NT2/D1 (cell line): ENCODE data around the gene EFHB.
A peak's percentile ranks its signal among the peaks of the same experiment; 100 is the strongest.
"Not testable (repeated sequence)": the region's sequence is repeated elsewhere in the genome, so short reads cannot be mapped to it uniquely, and the experiment has no call there.

Experiments
- DNase-seq: peaks from one replicate; pipeline ENCODE4 v3.0.0-alpha.2; 2011; ENCODE audit warnings: low read depth, low spot score
- H3K27me3 ChIP-seq: 2 replicates; pipeline ENCODE4 v1.6.0; 2011; ENCODE audit warnings: mild to moderate bottlenecking; ENCODE audit not compliant: insufficient read length, insufficient read depth
- H3K36me3 ChIP-seq: 2 replicates; pipeline ENCODE4 v1.6.1; 2011; ENCODE audit warnings: mild to moderate bottlenecking, low read length, mixed read lengths; ENCODE audit not compliant: insufficient read depth, insufficient read length
- H3K4me1 ChIP-seq: 2 replicates; pipeline ENCODE4 v1.5.1; 2011; ENCODE audit not compliant: insufficient read depth, insufficient read length
- H3K4me3 ChIP-seq: 2 replicates; pipeline ENCODE4 v1.5.1; 2011; ENCODE audit warnings: low read depth; ENCODE audit not compliant: insufficient read length
- H3K9ac ChIP-seq: 2 replicates; pipeline ENCODE4 v1.6.0; 2011; ENCODE audit warnings: low read depth; ENCODE audit not compliant: insufficient read length
- H3K9me3 ChIP-seq: 2 replicates; pipeline ENCODE4 v1.5.1; 2011; ENCODE audit warnings: mild to moderate bottlenecking, low read length; ENCODE audit not compliant: insufficient read depth
- SUZ12 ChIP-seq: IDR thresholded peaks from 2 replicates; pipeline ENCODE4 v1.6.1; 2011; ENCODE audit not compliant: insufficient read length, insufficient read depth; ENCODE audit errors: extremely low read depth
- YY1 ChIP-seq: IDR thresholded peaks from 2 replicates; pipeline ENCODE4 v1.6.1; 2011; ENCODE audit not compliant: insufficient read length, insufficient read depth
- ZNF274 ChIP-seq: IDR thresholded peaks from 2 replicates; pipeline ENCODE4 v1.6.1; 2011; ENCODE audit warnings: mild to moderate bottlenecking, low read depth, low read length

The EFHB gene

GRCh38 chr3:19899264-19899663 is 34.8 kb downstream of the EFHB start:
- no peaks in the 10 kb centered on the region for H3K9me3 ChIP-seq
- no peaks in the 10 kb centered on the region for H3K27me3 ChIP-seq
- H3K9ac ChIP-seq: no peak overlapping the region
- no peaks in the 10 kb centered on the region for H3K4me1 ChIP-seq
- no peaks in the 10 kb centered on the region for H3K36me3 ChIP-seq
- TF ChIP-seq ZNF274: no peak
- TF ChIP-seq SUZ12: no peak
- no peak for TF ChIP-seq YY1
- no peak overlapping the region for H3K4me3 ChIP-seq
- DNase-seq: no peak

- DNase-seq: no peak
- Histone ChIP-seq H3K9me3 (no peaks in the 10 kb centered on the region), H3K36me3 (no peaks in the 10 kb centered on the region), H3K4me1 (no peaks in the 10 kb centered on the region), H3K4me3 (no peak overlapping the region), H3K9ac (no peak overlapping the region), H3K27me3 (no peaks in the 10 kb centered on the region)
- TF ChIP-seq ZNF274: no peak
- no peak for TF ChIP-seq YY1
- TF ChIP-seq SUZ12: no peak
Observed at GRCh38 chr3:19898721-19899120, 35.3 kb downstream of the EFHB start.

- H3K27me3 ChIP-seq: no peaks in the 10 kb centered on the region
- H3K36me3 ChIP-seq: no peaks in the 10 kb centered on the region
- no peak for DNase-seq
- no peaks in the 10 kb centered on the region for H3K4me1 ChIP-seq
- no peak overlapping the region for H3K4me3 ChIP-seq
- no peak overlapping the region for H3K9ac ChIP-seq
- TF ChIP-seq YY1 (no peak), ZNF274 (no peak), SUZ12 (no peak)
- no peaks in the 10 kb centered on the region for H3K9me3 ChIP-seq
Observed at GRCh38 chr3:19891740-19892139, 42.3 kb downstream of the EFHB start.

DNA sequence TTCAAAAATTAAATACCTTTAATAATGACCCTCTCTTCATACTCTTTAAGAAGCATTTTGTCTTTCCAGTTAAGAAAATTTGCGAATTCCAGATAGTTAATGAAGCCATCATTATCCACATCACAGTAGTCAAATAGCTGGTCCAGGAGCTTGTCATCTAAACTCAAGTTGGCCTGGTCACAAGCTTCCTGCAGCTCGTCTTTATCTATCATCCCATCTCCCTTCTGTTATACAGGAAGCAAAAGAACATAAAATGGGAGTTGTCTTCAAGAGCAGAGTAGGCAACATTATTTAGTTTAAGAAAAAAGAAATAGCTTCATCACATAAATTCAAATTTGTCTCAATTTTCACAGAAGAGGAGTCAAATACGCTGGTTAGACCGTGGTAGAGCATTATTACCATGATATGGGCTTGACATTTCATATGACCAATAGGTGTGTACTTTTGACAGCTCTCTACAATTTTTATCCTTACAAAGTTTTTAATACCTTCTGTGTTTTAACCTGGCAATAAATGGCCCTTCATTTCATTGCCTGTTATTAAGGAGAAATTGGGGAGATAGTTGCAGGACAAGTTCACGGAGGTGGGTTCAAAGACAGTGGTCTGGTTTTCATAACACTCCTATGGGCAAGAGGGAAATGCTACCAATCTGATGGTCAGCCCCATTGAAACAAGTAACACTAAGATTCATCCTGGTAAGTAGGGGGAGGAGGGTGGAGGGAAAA is 45.4 kb downstream of the EFHB start:
- no peak for DNase-seq
- no peak overlapping the region for H3K9ac ChIP-seq
- H3K36me3 ChIP-seq: no peaks in the 10 kb centered on the region
- H3K4me3 ChIP-seq: no peak overlapping the region
- H3K27me3 ChIP-seq: no peaks in the 10 kb centered on the region
- no peaks in the 10 kb centered on the region for H3K4me1 ChIP-seq
- no peaks in the 10 kb centered on the region for H3K9me3 ChIP-seq
- no peak for TF ChIP-seq YY1
- TF ChIP-seq SUZ12: no peak
- TF ChIP-seq ZNF274: no peak

- H3K36me3 ChIP-seq, DNase-seq: not testable (repeated sequence)
Observed at GRCh38 chr3:19887122-19887521, 46.9 kb downstream of the EFHB start.

DNA sequence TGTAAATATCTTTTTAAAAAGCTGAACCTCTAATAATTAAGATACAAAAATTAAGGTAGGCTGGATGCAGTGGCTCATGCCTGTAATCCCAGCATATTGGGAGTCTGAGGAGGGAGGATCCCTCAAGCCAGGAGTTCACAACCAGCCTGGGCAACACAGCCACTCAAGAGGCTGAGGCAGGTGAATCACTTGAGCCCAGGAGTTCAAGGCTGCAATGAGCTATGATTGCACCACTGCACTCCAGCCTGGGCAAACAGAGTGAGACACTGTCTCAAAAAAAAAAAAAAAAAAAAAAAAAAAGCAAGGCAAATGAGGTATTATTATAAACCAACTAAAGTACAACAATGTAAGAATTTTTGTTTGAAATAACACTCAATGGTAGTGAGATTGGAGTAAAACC is 47.6 kb downstream of the EFHB start:
- H3K9ac ChIP-seq: no peak overlapping the region
- no peaks in the 10 kb centered on the region for H3K4me1 ChIP-seq
- no peak overlapping the region for H3K4me3 ChIP-seq
- H3K27me3 ChIP-seq: no peaks in the 10 kb centered on the region
- H3K9me3 ChIP-seq: no peaks in the 10 kb centered on the region
- no peaks in the 10 kb centered on the region for H3K36me3 ChIP-seq
- no peak for TF ChIP-seq YY1
- no peak for TF ChIP-seq SUZ12
- no peak for DNase-seq

More at GRCh38 chr3:19887122-19887521, 46.9 kb downstream of the EFHB start:
- H3K9ac ChIP-seq, H3K4me3 ChIP-seq, H3K9me3 ChIP-seq, H3K27me3 ChIP-seq, H3K4me1 ChIP-seq: not testable (repeated sequence)

GRCh38 chr3:19885468-19885867 is 48.5 kb downstream of the EFHB start:
- peak; percentile 18 for DNase-seq
- Histone ChIP-seq H3K36me3 (no peaks in the 10 kb centered on the region), H3K4me1 (no peaks in the 10 kb centered on the region), H3K4me3 (no peak overlapping the region), H3K27me3 (no peaks in the 10 kb centered on the region), H3K9me3 (no peaks in the 10 kb centered on the region), H3K9ac (no peak overlapping the region)
- TF ChIP-seq SUZ12 (no peak), ZNF274 (no peak), YY1 (no peak)

- H3K36me3 ChIP-seq: no peaks in the 10 kb centered on the region
- no peak for DNase-seq
- no peak overlapping the region for H3K9ac ChIP-seq
- no peaks in the 10 kb centered on the region for H3K27me3 ChIP-seq
- H3K9me3 ChIP-seq: no peaks in the 10 kb centered on the region
- no peak overlapping the region for H3K4me3 ChIP-seq
- H3K4me1 ChIP-seq: no peaks in the 10 kb centered on the region
- TF ChIP-seq YY1 (no peak), ZNF274 (no peak), SUZ12 (no peak)
Observed at GRCh38 chr3:19881852-19882251, 52.2 kb downstream of the EFHB start.
